GM19463 (cell line): ENCODE measurements around the gene ZNF770.
"Not testable (repeated sequence)": the region's sequence is repeated elsewhere in the genome, so short reads cannot be mapped to it uniquely, and the experiment has no call there.

Experiments
- ATAC-seq: cut with Tn5 transposase; IDR thresholded peaks from one replicate; pipeline ENCODE4 v1.9.1; 2021; ENCODE audit warnings: mild to moderate bottlenecking, moderate library complexity; ENCODE audit not compliant: unreplicated experiment

Gene ZNF770

DNA sequence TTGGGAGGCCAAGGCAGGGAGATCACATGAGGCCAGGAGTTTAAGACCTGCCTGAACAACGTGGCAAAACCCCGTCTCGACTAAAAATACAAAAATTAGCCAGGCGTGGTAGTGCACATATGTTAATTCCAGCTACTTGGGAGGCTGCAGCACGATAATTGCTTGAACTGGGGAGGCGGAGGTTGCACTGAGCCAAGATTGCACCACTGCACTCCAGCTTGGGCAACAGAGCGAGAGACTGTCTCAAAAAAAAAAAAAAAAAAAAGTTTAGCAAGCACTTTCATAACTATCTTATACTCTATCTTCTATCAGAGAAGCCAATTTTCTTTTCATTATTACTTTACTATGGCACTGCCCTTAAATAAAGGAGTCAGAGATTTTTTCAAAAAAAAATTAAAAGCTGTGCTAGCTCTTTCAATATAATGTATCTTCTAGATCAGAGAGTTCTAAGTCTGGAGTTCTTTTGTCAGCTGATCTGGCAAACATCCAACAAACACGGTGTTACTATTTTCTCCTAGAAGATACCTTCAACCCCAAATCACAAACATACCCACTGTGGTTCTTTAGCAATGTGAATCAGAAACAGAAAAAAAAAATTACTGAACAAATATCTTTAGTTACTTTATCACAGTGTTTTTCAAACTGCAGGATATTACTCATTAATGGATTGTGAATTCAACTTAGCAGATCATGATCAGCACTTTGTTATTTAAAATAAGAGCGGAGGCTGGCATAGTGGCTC lies 3.0 kb downstream of the ZNF770 start:
- no peak for ATAC-seq

DNA sequence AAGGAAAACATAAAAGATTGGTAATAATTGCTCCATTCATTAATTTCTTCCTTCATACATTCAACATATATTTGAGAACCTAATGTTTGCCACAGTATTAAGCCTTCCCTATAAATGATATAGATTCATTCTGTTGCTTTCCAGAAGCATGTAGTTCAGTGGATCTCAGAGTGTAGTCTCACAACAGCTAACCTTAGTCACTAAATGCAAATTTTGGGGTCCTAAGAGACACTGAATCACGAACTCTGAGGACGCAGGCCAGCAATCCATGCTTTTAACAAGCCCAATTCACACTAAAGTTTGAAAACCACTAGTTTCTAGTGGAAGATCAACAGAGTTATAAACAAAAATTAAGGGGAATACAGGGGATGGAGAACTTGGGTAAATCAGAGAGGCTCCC lies 11.3 kb downstream of the ZNF770 start:
- peak; percentile 60 for ATAC-seq

GRCh38 chr15:34976073-34976472 lies 12.0 kb downstream of the ZNF770 start:
- ATAC-seq, result no peak

DNA sequence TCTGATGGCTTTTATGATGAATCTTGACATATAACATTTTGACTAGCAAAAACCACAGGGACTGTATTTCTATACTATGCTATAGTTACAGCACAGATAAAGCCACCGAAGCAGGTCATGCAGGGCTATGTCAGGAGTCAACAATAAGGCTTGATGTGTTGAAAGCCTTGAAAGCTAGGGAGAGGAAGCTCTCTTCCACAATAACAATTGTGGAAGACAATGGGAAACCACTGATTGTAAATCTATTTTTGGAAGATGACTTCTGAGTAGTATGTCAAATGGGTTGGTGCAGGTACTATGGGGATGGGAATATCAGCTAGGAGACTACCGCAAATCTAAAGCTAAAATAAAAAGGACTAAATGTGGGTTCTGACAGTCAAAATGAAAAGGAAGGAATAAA lies 14.6 kb downstream of the ZNF770 start:
- no peak for ATAC-seq

DNA sequence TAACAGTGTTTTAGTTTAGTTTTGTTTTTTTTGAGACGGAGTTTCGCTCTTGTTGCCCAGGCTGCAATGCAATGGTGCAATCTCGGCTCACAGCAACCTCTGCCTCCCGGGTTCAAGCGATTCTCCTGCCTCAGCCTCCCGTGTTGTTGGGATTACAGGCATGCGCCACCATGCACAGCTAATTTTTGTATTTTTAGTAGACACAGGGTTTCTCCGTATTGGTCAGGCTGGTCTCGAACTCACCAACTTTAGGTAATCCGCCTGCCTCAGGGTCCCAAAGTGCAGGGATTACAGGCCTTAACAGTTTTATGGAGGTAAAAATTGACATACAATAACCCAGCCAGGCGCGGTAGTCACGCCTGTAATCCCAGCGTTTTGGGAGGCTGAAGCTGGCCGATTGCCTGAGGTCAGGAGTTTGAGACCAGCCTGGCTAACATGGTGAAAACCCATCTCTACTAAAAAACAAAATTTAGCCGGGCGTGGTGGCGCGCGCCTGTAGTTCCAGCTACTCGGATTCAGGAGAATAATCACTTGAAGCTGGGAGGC lies 17.9 kb downstream of the ZNF770 start:
- not testable (repeated sequence) for ATAC-seq

DNA sequence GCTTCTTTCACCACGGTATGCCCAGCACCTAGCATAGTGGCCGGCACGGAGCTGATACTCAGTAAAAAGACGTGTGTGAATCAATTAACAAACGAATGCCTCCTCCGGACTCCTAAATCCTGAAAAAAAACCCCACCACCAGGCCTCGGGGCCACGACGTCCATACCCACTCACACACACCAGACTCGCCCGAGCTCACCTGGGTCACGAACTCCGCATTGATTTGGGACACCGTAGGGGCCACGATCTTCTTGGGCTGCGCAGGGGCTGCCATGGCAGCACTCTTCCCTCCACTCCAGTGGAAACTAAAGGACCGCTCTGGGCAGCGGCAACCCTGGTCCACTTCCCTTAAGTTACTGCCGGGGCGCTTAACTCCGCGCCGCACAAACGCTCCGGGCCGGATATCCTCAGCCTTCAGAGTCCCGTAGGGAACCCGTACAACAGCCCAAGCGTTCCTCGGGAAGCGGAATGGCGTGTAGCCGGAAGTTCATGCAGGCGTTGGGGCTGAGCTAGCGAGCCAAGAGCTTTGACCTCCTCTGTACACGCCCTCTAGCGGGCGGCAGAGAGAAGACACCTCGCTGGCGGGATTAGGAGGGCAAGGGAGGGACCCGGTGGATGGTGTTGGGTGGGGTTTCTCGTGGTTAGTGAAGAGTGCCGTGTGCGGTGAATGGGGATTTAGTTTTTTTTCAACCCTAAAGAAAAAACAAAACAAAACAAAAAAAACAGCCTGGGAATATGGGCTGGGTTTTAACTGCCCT lies 18.6 kb downstream of the ZNF770 start, which contains the start of gene AQR:
Gene AQR (minus strand): TSS at position 403 of the 758 bp plus-strand sequence. CDS start 129 bp downstream, at position 274.
- peak; percentile 98 for ATAC-seq

DNA sequence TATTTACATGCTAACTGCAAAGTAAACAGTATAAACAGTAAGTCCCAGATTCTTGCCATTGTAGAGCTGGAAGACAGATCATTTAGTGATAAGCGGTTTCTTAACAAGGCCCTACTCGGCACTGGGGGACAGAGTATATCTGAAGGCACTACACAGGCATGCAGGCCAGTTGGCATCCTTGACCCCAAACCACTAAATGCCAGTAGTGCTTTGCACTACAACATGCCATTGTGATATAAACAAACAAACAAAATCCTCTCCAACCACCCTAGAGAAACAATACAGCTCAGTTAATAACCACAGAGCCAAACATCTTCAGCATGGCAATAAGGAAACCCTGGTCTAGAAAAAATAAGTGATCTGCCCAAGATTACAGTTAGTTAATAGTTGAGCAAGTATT lies 23.8 kb downstream of the ZNF770 start:
- no peak for ATAC-seq

GRCh38 chr15:34953851-34954250 lies 34.2 kb downstream of the ZNF770 start:
- no peak for ATAC-seq

DNA sequence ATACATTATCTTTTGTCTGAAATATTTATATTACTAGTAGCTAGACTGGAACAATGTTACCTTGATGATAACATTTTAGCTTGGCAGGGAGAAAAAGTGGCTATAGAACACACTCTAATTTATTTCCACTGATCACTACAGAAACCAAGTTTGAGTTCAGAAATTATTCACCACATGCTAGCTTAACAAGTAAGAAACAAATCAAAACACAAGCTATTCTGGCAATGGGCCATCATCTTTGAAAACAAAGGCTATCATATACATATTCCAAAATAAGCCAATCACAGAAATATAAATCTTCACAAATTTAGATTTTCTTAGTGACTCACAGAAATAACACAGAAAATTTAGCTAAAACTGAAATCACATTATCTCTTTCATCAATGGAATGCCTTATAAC lies 35.6 kb downstream of the ZNF770 start:
- no peak for ATAC-seq

GRCh38 chr15:34951993-34952392 lies 36.1 kb downstream of the ZNF770 start:
- no peak for ATAC-seq

DNA sequence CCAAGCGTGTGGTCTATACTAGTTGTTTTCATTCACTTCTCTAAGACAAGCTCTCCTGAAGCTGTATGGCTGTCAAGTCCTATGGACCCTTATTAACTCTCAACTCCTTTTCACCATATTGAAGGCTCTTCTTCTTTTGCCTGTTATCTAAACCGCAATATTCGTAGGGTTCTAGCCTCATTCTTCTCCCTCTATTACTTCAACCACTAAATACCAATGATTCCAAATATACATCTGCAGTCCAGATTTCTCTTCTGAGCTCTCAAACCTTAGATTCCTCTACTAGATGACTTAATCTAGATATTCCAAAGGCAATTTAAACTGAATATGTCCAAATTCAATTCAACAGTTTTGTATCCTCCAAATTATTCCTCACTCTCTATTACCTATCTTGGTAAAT lies 43.2 kb downstream of the ZNF770 start:
- ATAC-seq, result no peak

DNA sequence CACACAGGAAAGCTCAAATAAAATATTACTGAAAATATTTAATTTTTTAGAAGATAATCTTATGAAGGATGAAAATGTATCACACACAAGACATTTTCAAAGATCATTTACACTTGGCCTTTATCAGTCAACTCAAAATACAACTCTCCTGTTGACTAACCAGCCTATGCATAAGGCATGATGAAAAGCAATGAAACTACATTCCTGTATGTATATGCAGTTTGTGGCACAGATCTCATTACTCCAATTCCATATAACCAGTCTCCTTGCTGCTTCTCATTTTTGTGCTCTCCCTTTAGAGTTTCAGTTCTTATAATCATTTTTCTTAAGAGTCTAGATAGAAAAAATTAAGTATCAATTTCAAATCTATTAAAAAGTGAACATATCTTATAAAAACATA lies 44.4 kb downstream of the ZNF770 start:
- no peak for ATAC-seq

DNA sequence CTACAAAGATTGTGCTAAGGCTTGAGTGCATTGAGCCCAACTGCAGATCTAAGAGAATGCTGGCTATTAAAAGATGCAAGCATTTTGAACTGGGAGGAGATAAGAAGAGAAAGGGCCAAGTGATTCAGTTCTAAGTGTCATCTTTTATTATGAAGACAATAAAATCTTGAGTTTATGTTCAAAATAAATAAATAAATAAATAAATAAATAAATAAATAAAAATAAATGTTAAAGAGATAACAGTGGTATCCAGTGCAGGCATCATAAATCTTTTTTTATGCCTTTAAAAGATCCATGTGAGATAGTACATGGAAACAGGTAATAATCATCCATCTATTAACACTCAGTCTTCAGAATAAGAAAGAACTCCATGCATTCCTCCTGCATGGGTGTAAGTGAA lies 44.8 kb downstream of the ZNF770 start:
- ATAC-seq, result not testable (repeated sequence)

GRCh38 chr15:34942363-34942762 lies 45.7 kb downstream of the ZNF770 start:
- no peak for ATAC-seq

GRCh38 chr15:34941831-34942230 lies 46.3 kb downstream of the ZNF770 start:
- no peak for ATAC-seq

DNA sequence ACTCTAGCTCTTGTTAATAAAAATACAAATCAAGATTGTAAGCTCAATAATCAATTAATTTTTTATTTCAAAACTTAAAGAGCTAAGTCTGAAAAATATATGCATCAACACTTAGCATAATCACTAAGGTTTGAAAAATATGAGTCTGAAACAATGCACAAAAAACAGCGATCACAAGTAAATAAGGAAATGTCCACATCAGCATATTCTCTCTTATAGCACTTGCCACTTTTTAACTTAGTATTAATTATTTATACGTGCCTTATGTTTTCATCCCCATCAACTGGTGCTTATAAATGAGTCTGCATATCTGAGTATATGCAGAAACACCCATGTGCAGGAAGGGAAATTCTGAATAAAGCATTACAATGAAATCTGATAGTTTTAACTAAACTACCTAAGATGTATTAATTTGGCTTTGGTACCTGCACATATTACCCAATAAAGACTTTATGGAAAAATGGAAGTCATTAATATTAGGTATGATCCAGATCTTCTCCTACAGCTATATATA lies 46.8 kb downstream of the ZNF770 start:
- no peak for ATAC-seq

- ATAC-seq, result no peak
Observed at GRCh38 chr15:34933432-34933975, 54.6 kb downstream of the ZNF770 start.

- ATAC-seq, result not testable (repeated sequence)
Observed at GRCh38 chr15:34928349-34928748, 59.7 kb downstream of the ZNF770 start.
